Activated T-helper 2 cell treated with anti-CD3 and anti-CD28 coated beads, Interferon-gamma antibody, Interleukin-2, Interleukin-4, amounts not matched to agents 10 μg/mL and 5 μg/mL and 100 μg/mL, durations not matched to agents 14 hours and 24 hours and 36 hours (primary cell): Measurements from ENCODE around the gene ASAP2. TPM values are rescaled to one million over a fixed set of nuclear protein-coding genes. Genes with fewer than 3 reads are reported as not detected.
"Not testable (repeated sequence)": the region's sequence is repeated elsewhere in the genome, so short reads cannot be mapped to it uniquely, and the experiment has no call there.

Source experiments
- DNase-seq: peaks from one replicate; pipeline ENCODE4 v3.0.0; 2021; ENCODE audit warnings: low spot score
- H3K27ac Mint-ChIP-seq: one replicate; pipeline ENCODE4 v1.8.0; 2021; ENCODE audit warnings: mixed read lengths
- H3K27me3 Mint-ChIP-seq: one replicate; pipeline ENCODE4 v1.8.0; 2021; ENCODE audit warnings: low read depth, mixed read lengths
- H3K36me3 Mint-ChIP-seq: one replicate; pipeline ENCODE4 v1.8.0; 2021; ENCODE audit warnings: low read depth, mixed read lengths
- H3K4me1 Mint-ChIP-seq: one replicate; pipeline ENCODE4 v1.8.0; 2021; ENCODE audit warnings: low read depth, mixed read lengths
- H3K4me3 Mint-ChIP-seq: one replicate; pipeline ENCODE4 v1.8.0; 2021; ENCODE audit warnings: low read depth, mild to moderate bottlenecking, moderate library complexity, mixed read lengths
- H3K9me3 Mint-ChIP-seq: one replicate; pipeline ENCODE4 v1.8.0; 2021; ENCODE audit warnings: mixed read lengths
- intact Hi-C: fragments of 100-400 bp; cut with micrococcal nuclease; formaldehyde crosslinking; loops from one replicate; pipeline ENCODE4 v1.15.1; 2023
- total RNA-seq: library from RNA; stranded (reverse); gene quantifications from 2 replicates; pipeline ENCODE4 v1.2.3, GENCODE V29; 2022

ASAP2 gene
- total RNA-seq, 1 donor from 2014 or later, result 0.96 TPM

DNA sequence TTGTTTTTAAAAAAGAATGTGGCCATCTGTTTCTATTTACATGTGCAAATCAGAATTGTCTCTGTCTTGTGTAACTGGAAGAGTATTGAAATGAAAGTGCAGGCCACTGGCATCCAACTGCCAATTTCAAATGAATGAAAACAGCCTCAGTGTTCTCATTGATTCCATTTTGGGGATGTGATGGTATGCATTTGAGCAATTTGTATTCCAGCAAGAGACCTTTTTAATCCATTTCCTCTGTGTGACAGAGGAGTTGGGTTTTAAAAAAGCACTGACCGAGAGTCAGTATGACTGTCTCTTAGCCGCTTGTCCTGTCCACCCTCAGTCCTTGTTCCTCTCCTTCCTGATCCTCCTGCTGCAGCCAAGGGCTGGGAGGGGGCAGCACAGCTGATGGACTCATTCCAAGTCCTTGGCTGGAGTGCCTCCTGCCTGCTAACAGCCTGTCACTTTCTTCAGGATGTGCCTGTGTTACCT is 50.0 kb downstream of the ASAP2 start:
- Mint-ChIP-seq H3K4me1 (no peaks in the 10 kb centered on the region), H3K9me3 (no peaks in the 10 kb centered on the region), H3K27ac (no peak overlapping the region), H3K36me3 (no peaks in the 10 kb centered on the region), H3K4me3 (no peak overlapping the region), H3K27me3 (no peaks in the 10 kb centered on the region)
- intact Hi-C loops, result no loop called here
- no peak for DNase-seq

DNA sequence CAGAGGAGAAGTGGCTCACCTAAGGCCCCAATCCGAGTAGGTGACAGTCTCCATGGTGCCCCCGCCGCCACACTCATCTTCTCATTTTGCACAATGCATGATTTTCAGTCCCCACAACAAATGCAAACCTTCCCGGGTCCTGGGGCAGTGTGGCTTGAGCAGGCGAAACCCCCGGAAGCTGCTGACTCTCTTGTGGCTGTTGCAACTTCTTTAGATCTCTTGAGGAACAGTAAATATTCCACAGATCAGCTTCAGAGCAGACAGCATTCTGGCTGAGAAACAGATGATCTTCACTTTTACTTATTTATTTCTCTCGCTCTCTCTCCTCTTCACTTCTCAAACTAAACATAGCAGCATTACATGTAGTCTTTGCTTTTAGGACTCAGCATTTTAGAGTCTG is 51.9 kb downstream of the ASAP2 start:
- no peak overlapping the region for H3K27ac Mint-ChIP-seq
- peaks cover 4% of the 10 kb centered on the region for H3K27me3 Mint-ChIP-seq
- H3K4me1 Mint-ChIP-seq, result no peaks in the 10 kb centered on the region
- no peak for DNase-seq
- H3K4me3 Mint-ChIP-seq, result no peak overlapping the region
- intact Hi-C loops, result no loop called here
- no peaks in the 10 kb centered on the region for H3K36me3 Mint-ChIP-seq
- H3K9me3 Mint-ChIP-seq, result no peaks in the 10 kb centered on the region

DNA sequence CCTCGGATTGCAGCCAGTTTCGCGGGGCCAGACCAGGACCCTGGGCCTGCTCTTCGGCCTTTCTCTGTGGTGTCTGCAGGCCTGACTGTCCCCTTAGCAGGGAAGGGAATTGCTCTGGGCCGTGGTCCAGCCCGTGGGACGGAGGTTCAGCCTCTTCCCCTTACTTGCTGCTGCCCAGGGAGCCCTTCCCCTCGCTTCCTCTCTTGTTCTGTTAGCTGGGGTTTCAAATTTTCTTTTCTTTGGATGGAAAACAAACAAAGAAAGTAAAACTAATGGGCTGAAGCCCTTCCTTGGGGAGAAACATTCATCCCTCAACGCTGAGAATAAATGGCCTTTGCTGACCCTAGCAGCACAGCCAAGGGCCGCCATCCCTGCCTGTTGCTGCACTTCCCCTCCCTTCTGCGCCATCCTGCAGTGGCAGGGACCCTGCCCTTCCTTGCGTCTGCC is 52.4 kb downstream of the ASAP2 start:
- Mint-ChIP-seq H3K9me3 (no peaks in the 10 kb centered on the region), H3K36me3 (no peaks in the 10 kb centered on the region), H3K27me3 (peaks cover 4% of the 10 kb centered on the region), H3K4me1 (no peaks in the 10 kb centered on the region), H3K4me3 (no peak overlapping the region), H3K27ac (no peak overlapping the region)
- intact Hi-C loops, result no loop called here
- DNase-seq, result no peak

DNA sequence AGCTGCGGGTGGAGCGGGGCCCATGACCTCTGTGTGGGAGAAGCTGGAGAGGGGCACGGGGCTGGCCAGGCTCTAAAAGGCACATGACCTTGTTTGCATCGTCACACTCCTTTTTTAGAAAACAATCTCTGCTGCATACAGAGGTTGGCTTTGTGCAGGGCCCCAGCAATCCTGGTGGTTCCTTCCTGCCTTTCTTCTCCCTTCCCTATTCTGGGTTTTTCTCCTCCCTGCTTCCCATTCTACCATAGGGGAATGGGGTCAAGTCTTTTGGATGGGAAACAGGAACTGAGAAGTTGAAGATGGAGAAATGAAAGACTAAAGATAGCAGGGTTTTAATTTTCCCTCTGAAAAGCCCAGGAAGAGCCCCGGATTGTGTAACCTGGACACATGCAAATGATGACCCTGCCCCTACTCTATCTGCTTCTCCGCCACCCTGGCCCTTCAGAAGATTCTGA is 53.9 kb downstream of the ASAP2 start:
- Mint-ChIP-seq H3K36me3 (no peaks in the 10 kb centered on the region), H3K27me3 (peaks cover 7% of the 10 kb centered on the region), H3K4me3 (no peak overlapping the region), H3K27ac (no peak overlapping the region), H3K4me1 (no peaks in the 10 kb centered on the region), H3K9me3 (no peaks in the 10 kb centered on the region)
- DNase-seq, result no peak
- intact Hi-C loops, result no loop called here

DNA sequence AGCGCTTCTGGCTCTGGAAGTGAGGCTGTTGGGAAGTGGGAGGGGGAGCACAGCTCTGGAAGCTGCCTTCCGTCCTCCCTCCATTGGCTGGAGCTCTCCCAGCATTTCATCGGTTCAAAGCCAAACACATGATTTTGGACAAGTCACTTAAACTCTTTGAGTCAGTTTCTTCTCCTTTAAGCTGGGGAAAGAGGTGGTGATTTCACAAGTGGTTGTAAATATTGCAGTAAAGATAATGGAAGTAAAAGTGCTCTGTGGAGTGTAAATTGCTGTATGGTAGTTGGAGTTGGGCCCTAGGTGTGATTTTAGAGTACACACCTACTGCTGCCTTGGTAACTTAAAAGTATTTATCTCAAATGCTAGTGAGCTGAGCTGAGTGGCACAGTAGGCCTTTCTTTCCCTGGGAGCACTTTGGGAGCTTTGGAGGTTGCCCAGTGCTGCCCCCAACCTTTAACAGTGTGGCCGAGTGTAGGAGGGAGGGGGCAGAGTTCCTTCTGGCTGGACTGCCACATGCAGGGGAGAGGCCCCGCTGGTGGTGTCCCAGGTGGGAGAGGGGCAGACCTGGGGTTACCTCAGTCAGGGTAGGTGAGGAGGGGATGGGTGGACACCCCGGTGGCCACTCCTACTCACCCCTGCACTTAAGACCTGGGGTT is 54.7 kb downstream of the ASAP2 start:
- H3K27me3 Mint-ChIP-seq, result peaks cover 7% of the 10 kb centered on the region

DNA sequence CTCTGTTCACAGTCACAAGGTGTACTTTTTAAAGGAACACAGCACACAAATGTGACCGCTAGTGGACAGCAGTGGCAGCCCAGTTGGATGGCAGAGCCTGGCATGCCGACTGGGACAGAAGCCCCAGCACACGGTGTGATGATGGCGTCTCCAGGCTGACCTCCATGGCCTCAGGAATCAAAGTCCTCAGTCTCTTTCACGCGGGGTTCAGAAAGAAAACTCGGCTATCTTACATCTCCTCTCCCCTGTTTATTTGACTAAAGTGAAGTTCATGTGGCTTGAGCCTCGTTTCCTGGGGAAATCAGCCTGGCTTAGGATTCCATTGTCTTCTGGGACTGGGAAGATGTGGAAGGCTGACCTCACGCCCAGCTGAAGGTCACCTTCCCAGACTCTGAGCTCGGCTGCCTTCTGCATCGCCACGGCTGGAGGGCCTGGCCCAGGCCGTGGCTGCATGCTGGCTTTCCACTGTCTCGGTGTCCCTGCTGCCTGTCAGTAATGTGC is 56.1 kb downstream of the ASAP2 start:
- DNase-seq, result no peak
- Mint-ChIP-seq H3K27ac (no peak overlapping the region), H3K27me3 (peaks cover 7% of the 10 kb centered on the region), H3K9me3 (no peaks in the 10 kb centered on the region), H3K4me1 (no peaks in the 10 kb centered on the region), H3K4me3 (no peak overlapping the region), H3K36me3 (no peaks in the 10 kb centered on the region)
- intact Hi-C loops, result no loop called here

More for the DNA sequence above, 54.7 kb downstream of the ASAP2 start:
- Mint-ChIP-seq H3K4me3 (no peak overlapping the region), H3K9me3 (no peaks in the 10 kb centered on the region), H3K4me1 (no peaks in the 10 kb centered on the region), H3K27ac (no peak overlapping the region), H3K36me3 (no peaks in the 10 kb centered on the region)
- no peak for DNase-seq
- intact Hi-C loops, result no loop called here

DNA sequence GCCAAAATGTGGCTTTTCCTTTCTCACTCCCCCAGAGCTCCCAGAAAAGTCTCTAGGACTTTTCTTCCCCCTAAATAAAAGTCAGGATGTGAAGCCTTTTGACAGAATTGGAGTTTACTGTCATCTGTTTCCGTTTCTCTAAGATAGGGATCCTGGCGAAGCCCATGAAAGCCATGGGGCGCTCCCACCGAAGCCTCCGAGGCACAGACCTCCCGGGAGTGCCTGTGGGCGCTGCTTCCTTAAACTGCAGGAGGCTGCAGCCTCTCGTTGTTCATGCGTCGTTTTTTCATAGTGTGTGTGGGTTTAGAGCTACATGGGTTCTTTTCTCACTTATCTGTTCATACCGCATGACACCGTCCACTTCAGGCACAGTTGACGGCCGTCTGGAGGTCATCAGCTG is 56.8 kb downstream of the ASAP2 start:
- no peak overlapping the region for H3K4me3 Mint-ChIP-seq
- intact Hi-C loops, result no loop called here
- H3K27me3 Mint-ChIP-seq, result peaks cover 7% of the 10 kb centered on the region
- no peak for DNase-seq
- H3K27ac Mint-ChIP-seq, result no peak overlapping the region
- no peaks in the 10 kb centered on the region for H3K4me1 Mint-ChIP-seq
- H3K36me3 Mint-ChIP-seq, result no peaks in the 10 kb centered on the region
- no peaks in the 10 kb centered on the region for H3K9me3 Mint-ChIP-seq

DNA sequence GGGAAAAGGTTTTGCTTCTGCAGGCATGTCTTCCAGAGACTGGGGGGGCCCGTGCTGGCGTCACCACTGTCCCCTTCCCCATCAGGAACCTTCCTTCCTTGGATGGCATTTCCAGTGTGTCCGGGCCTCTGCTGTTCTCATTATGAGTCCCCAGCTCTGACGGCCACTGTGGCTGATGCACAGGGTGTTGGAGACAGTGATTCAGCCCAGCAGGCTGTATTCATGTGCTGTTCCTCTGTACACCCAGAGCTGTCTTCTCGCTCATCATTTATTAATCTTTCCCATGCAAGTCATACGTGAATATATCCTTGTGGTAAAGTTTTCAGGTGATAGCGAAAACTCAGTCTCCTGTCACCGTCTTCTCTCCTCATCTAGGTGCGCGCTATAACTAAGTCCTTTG is 57.7 kb downstream of the ASAP2 start:
- peaks cover 7% of the 10 kb centered on the region for H3K27me3 Mint-ChIP-seq
- H3K36me3 Mint-ChIP-seq, result no peaks in the 10 kb centered on the region
- intact Hi-C loops, result no loop called here
- H3K27ac Mint-ChIP-seq, result no peak overlapping the region
- H3K4me1 Mint-ChIP-seq, result no peaks in the 10 kb centered on the region
- H3K9me3 Mint-ChIP-seq, result no peaks in the 10 kb centered on the region
- no peak for DNase-seq
- no peak overlapping the region for H3K4me3 Mint-ChIP-seq

DNA sequence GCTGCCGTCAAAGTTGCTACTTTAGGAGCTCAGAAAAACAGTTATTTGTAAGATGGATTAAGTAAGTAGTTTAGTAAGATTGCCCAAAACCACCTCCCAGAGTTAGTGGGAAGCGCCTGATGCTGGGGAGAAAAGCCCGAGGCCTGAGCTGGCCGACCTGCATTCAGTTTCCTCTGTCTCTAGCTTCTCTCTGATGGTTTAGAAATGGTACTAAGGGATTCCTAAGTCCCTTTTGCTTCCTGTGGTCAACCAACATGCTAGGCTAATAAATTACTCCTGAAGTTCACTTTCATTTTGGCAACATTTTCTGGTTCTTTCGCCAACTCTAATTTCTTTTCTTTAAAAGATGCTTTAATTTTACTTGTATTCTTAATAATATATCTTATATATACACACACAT is 60.1 kb downstream of the ASAP2 start:
- H3K4me3 Mint-ChIP-seq, result no peak overlapping the region
- H3K27ac Mint-ChIP-seq, result no peak overlapping the region
- intact Hi-C loops, result no loop called here
- H3K36me3 Mint-ChIP-seq, result no peaks in the 10 kb centered on the region
- H3K9me3 Mint-ChIP-seq, result no peaks in the 10 kb centered on the region
- H3K4me1 Mint-ChIP-seq, result no peaks in the 10 kb centered on the region
- H3K27me3 Mint-ChIP-seq, result peaks cover 7% of the 10 kb centered on the region
- DNase-seq, result no peak

DNA sequence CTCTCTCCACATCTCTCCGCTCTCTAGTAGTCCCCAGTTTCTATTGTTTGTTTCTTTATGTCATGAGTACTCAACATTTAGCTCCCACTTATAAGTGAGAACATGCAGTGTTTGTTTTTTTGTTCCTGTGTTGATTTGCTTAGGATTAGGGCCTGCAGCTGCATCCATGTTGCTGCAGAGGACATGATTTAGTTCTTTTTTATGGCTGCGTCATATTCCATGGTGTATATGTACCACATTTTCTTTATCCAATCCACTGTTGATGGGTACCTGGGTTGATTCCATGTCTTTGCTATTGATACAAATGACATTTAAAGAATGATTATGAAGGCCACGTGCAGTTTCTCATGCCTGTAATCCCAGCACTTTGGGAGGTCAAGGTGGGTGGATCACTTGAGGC is 60.7 kb downstream of the ASAP2 start:
- H3K36me3 Mint-ChIP-seq, DNase-seq, H3K9me3 Mint-ChIP-seq, H3K4me1 Mint-ChIP-seq, H3K4me3 Mint-ChIP-seq, intact Hi-C loops, H3K27ac Mint-ChIP-seq, H3K27me3 Mint-ChIP-seq: not testable (repeated sequence)

DNA sequence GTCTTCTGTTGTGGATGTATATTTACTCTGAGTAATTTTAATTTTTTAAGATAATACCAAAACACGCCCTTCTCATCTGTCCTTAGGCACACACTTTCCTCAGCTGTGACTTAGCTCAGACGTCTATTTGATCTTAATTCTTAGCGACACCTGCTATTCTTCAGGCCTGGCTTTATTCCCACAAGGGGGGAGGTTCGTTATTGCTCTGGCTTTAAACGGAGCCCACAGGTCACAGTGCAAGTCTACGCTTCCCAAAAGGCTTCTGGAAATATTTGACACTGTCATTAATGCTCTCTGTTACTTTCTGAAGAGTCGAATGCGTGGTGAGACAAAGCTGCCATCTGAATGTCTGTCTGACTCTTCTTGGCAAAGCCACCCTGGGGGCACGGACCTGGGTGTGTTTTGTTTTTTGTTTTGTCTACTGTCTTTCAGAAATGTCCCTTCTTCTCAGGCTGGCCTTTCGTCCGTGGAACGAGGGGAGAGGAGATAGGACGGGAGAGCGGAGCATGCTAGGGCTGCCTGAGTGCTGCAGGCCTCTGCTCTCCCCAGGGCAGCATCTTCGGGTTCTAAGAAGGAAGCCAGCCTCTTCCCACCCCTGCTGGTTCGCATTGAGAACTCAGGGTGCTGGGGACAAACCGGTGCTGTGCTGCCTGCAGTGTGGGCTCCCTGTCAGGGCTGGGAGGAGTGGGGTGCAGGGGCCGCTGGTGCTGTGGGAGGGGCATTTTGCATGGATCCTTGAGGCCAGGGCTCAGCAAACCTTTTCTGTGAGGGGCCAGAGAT is 61.9 kb downstream of the ASAP2 start:
- Mint-ChIP-seq H3K27me3 (peaks cover 11% of the 10 kb centered on the region), H3K4me1 (no peaks in the 10 kb centered on the region), H3K9me3 (no peaks in the 10 kb centered on the region), H3K4me3 (no peak overlapping the region), H3K36me3 (no peaks in the 10 kb centered on the region), H3K27ac (no peak overlapping the region)
- intact Hi-C loops, result no loop called here
- no peak for DNase-seq

DNA sequence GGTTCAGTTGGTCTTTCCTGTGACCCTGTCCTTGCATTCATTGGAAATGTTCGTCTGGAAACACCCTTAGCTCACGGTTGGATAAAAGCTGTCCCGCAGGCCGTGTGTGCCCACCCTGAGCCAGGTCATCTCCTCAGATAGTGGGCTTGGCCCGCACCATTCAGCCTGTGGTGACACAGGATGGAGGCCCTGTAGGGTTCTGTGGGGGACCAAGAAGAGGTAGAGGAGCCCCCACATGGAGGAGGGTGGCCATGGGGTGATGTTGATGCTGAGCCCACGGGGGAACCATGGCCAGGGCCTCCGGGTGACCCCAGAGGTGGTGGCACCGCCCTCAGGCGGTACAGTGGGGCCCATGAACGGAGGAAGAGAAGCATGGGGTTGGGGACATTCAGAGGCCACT is 62.7 kb downstream of the ASAP2 start:
- H3K36me3 Mint-ChIP-seq, result no peaks in the 10 kb centered on the region
- no peak overlapping the region for H3K4me3 Mint-ChIP-seq
- no peaks in the 10 kb centered on the region for H3K9me3 Mint-ChIP-seq
- H3K27ac Mint-ChIP-seq, result no peak overlapping the region
- no peak for DNase-seq
- H3K4me1 Mint-ChIP-seq, result no peaks in the 10 kb centered on the region
- intact Hi-C loops, result no loop called here
- H3K27me3 Mint-ChIP-seq, result peaks cover 11% of the 10 kb centered on the region

DNA sequence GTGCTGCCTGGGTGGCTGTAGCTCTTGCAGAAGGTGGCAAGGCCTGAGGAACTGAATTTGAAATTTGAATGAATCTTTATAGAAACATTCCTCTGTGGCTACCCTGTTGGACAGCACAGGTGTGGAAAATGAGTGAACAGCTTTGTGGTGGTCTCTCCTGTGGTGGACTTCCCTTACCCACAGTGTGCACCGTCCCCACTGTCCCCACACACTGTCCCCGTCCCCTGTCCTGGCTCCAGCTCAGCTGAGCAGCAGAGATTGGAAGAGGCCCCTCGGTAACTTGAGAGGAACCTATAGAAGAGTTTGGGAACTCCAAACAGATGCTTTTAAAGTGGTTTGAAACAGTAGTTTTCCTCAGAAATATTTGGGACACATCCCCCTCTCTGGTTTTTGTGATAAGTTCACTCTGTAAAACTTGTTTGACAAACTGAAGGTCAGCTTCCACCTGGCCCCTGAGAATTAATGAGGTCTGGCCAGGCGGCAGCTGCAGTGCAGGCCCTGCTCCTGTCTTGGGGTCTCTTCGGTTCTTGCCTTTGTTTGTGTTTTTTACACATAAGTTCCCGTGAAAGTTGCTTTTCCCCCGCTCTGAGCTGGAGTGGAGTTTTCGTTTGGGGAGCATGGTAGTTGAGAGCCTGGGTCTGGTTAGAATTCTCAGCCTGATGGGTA is 63.2 kb downstream of the ASAP2 start:
- H3K36me3 Mint-ChIP-seq, result no peaks in the 10 kb centered on the region
- no peak overlapping the region for H3K27ac Mint-ChIP-seq
- no peaks in the 10 kb centered on the region for H3K4me1 Mint-ChIP-seq
- intact Hi-C loops, result no loop called here
- no peak for DNase-seq
- H3K4me3 Mint-ChIP-seq, result no peak overlapping the region
- no peaks in the 10 kb centered on the region for H3K9me3 Mint-ChIP-seq
- peaks cover 10% of the 10 kb centered on the region for H3K27me3 Mint-ChIP-seq
